DMS 273 treated with DMSO at 0.1 percent for 48 hours (cell line): ENCODE results near the gene MEGF8.

Experiments
- DNase-seq: peaks from one replicate; lab custom pipeline; 2025; lab: John Stamatoyannopoulos, UW

Gene MEGF8

GRCh38 chr19:42325308-42325895 is at the start of gene MEGF8:
Gene MEGF8, plus strand, starts transcription at chr19:42325635. Its CDS starts 609 bp downstream, at chr19:42326244.
- DNase-seq = peak; percentile 98

GRCh38 chr19:42276284-42276683 is 49.2 kb upstream of the MEGF8 start:
- DNase-seq = no peak

GRCh38 chr19:42276821-42277220 is 48.6 kb upstream of the MEGF8 start:
- DNase-seq = no peak

GRCh38 chr19:42277821-42278451 is 47.5 kb upstream of the MEGF8 start:
- peak; percentile 90 for DNase-seq

- DNase-seq = no peak
Observed at GRCh38 chr19:42278452-42279154, 46.8 kb upstream of the MEGF8 start.

- no peak for DNase-seq
Observed at GRCh38 chr19:42279155-42279901, 46.1 kb upstream of the MEGF8 start.

GRCh38 chr19:42279902-42280814 is 45.3 kb upstream of the MEGF8 start:
- peak; percentile 84 for DNase-seq

GRCh38 chr19:42280815-42281145 is 44.7 kb upstream of the MEGF8 start:
- no peak for DNase-seq

- peak; percentile 55 for DNase-seq
Observed at GRCh38 chr19:42281146-42281826, 44.1 kb upstream of the MEGF8 start.

GRCh38 chr19:42281827-42282762 is 43.3 kb upstream of the MEGF8 start:
- DNase-seq = no peak

GRCh38 chr19:42282819-42283187 is 42.6 kb upstream of the MEGF8 start:
- DNase-seq = no peak

GRCh38 chr19:42283188-42284065 is 42.0 kb upstream of the MEGF8 start:
- peak; percentile 66 for DNase-seq

- DNase-seq = no peak
Observed at GRCh38 chr19:42284066-42284501, 41.4 kb upstream of the MEGF8 start.

- DNase-seq = no peak
Observed at GRCh38 chr19:42284591-42285341, 40.7 kb upstream of the MEGF8 start.

- DNase-seq = no peak
Observed at GRCh38 chr19:42285541-42285941, 39.9 kb upstream of the MEGF8 start.

- no peak for DNase-seq
Observed at GRCh38 chr19:42285988-42286348, 39.5 kb upstream of the MEGF8 start.

- no peak for DNase-seq
Observed at GRCh38 chr19:42286349-42287016, 39.0 kb upstream of the MEGF8 start.
